ENCODE measurements around the gene EIF2AK2.

- TF ChIP-seq CTCF (conservative IDR thresholded peaks at IDR 0.05; ENCODE audit: low read length), result no peak
- TF ChIP-seq EZH2phosphoT487 (IDR thresholded peaks at IDR 0.05; ENCODE audit: borderline replicate concordance), result no peak
Measured at GRCh38 chr2:37061013-37061711, 95.6 kb downstream of the EIF2AK2 start.
